KMS-11 (cell line): ENCODE measurements around the gene TP53INP2.
"Not testable (repeated sequence)": the region's sequence is repeated elsewhere in the genome, so short reads cannot be mapped to it uniquely, and the experiment has no call there.

Experiments used
- H2AFZ ChIP-seq: fragments of 200-600 bp; sonication (generic); 2 replicates; pipeline ENCODE4 v1.6.1; 2016; ENCODE audit warnings: antibody characterized with exemption, mixed run types, low read depth
- H3K27ac ChIP-seq: fragments of 200-600 bp; sonication (generic); 2 replicates; pipeline ENCODE4 v1.6.1; 2016; ENCODE audit warnings: mild to moderate bottlenecking, mixed run types
- H3K27me3 ChIP-seq: fragments of 200-600 bp; sonication (generic); 2 replicates; pipeline ENCODE4 v1.6.1; 2017; ENCODE audit warnings: mild to moderate bottlenecking, low read depth, mixed run types, moderate library complexity; ENCODE audit not compliant: insufficient read depth
- H3K36me3 ChIP-seq: fragments of 200-600 bp; sonication (generic); 2 replicates; pipeline ENCODE4 v1.6.1; 2017; ENCODE audit warnings: mild to moderate bottlenecking, mixed run types; ENCODE audit not compliant: insufficient read depth
- H3K4me1 ChIP-seq: fragments of 200-600 bp; sonication (generic); 2 replicates; pipeline ENCODE4 v1.6.1; 2016; ENCODE audit warnings: mild to moderate bottlenecking, low read depth, mixed run types; ENCODE audit not compliant: poor library complexity, severe bottlenecking
- H3K4me2 ChIP-seq: fragments of 200-600 bp; sonication (generic); 2 replicates; pipeline ENCODE4 v1.7.0; 2016; ENCODE audit warnings: mild to moderate bottlenecking, mixed run types
- H3K4me3 ChIP-seq: fragments of 200-600 bp; sonication (generic); IDR thresholded peaks from 2 replicates; pipeline ENCODE4 v1.6.1; 2017; ENCODE audit warnings: low read depth, low read length, mixed read lengths; ENCODE audit not compliant: insufficient read depth
- H3K79me2 ChIP-seq: fragments of 200-600 bp; sonication (generic); 2 replicates; pipeline ENCODE4 v1.6.1; 2016; ENCODE audit warnings: low read depth, mixed run types; ENCODE audit not compliant: insufficient read depth
- H3K9ac ChIP-seq: fragments of 200-600 bp; sonication (generic); 2 replicates; pipeline ENCODE4 v1.6.1; 2016; ENCODE audit warnings: mild to moderate bottlenecking, mixed run types
- H4K20me1 ChIP-seq: fragments of 200-600 bp; sonication (generic); 2 replicates; pipeline ENCODE4 v1.6.1; 2016; ENCODE audit warnings: mild to moderate bottlenecking, mixed run types; ENCODE audit not compliant: insufficient read depth
- TF ChIP-seq, protein P1 (sequence below): fragments of 200-600 bp; sonication (generic); conservative IDR thresholded peaks from 2 replicates; pipeline ENCODE4 v1.6.1; 2017; ENCODE audit warnings: low read depth, mild to moderate bottlenecking, antibody characterized with exemption, low read length, moderate library complexity, mixed read lengths

Gene TP53INP2

GRCh38 chr20:34717230-34718095, 13.3 kb downstream of the TP53INP2 start:
- Histone ChIP-seq H3K36me3 (no peaks in the 10 kb centered on the region), H3K4me2 (no peak overlapping the region)

DNA sequence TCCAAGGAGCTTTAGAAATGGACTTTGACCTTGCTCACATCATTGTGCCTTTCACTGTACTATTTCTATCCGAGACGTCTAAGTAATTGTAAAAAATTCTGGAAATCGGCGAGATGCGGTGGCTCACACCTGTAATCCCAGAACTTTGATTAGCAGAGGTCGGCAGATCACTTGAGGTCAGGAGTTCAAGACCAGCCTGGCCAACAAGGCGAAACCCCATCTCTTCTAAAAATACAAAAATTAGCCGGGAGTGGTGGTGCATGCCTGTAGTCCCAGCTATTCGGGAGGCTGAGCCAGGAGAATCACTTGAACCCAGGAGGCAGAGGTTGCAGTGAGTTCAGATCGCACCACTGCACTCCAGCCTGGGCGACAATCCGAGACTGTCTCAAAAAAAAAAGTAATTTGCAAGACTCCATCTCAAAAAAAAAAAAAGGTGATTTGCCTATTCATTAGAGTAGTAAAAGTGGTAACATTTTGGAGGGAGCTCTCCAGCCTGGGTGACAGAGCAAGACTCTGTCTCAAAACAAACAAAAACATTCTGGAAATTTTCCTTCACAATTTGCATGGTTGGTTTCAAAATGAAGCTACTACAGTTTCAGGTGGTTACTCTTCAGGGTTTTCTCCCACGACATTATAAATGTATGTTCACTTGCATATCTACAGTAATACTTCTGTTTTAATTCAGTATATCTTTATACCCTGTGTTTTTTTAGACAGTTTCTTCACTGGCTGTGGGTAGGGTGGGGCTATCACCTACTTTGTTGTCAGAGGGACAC, 15.3 kb downstream of the TP53INP2 start:
- Histone ChIP-seq H3K4me2 (peak overlapping the region; percentile 86), H3K9ac (peak overlapping the region; percentile 28; the same call in 1 of the 2 replicates), H3K4me1 (peaks cover 45% of the 10 kb centered on the region), H3K27ac (peak overlapping the region; percentile 64)
- H3K4me3 ChIP-seq, H3K36me3 ChIP-seq, H2AFZ ChIP-seq, H3K27me3 ChIP-seq, H4K20me1 ChIP-seq, H3K79me2 ChIP-seq: not testable (repeated sequence)

More at GRCh38 chr20:34717230-34718095, 13.3 kb downstream of the TP53INP2 start:
- no peak overlapping the region for H3K4me3 ChIP-seq
- no peaks in the 10 kb centered on the region for H3K79me2 ChIP-seq
- peaks cover 51% of the 10 kb centered on the region for H3K4me1 ChIP-seq
- H3K27me3 ChIP-seq: no peaks in the 10 kb centered on the region
- H2AFZ ChIP-seq: no peak overlapping the region
- TF ChIP-seq, protein P1, sequence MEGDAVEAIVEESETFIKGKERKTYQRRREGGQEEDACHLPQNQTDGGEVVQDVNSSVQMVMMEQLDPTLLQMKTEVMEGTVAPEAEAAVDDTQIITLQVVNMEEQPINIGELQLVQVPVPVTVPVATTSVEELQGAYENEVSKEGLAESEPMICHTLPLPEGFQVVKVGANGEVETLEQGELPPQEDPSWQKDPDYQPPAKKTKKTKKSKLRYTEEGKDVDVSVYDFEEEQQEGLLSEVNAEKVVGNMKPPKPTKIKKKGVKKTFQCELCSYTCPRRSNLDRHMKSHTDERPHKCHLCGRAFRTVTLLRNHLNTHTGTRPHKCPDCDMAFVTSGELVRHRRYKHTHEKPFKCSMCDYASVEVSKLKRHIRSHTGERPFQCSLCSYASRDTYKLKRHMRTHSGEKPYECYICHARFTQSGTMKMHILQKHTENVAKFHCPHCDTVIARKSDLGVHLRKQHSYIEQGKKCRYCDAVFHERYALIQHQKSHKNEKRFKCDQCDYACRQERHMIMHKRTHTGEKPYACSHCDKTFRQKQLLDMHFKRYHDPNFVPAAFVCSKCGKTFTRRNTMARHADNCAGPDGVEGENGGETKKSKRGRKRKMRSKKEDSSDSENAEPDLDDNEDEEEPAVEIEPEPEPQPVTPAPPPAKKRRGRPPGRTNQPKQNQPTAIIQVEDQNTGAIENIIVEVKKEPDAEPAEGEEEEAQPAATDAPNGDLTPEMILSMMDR: no peak
- H4K20me1 ChIP-seq: no peaks in the 10 kb centered on the region
- no peak overlapping the region for H3K9ac ChIP-seq
- no peak overlapping the region for H3K27ac ChIP-seq

DNA sequence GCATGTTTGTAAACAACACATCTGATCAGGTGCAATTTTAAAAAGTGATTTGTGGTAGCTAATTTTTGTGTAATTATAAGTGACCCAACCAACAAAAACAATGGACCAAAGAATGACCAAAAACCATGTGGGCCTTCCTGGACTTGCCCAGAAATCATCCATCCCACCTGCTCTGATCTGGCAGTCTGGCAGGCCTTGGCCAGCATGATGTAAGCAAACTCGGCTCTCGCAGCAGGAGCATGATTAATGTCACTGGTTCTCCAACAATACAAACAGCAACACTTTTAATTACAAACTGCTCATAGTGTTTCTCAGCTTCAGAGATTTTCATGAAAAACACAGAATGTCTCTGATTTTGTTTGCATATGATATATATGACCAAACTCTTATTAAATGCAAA, 16.1 kb downstream of the TP53INP2 start:
- no peaks in the 10 kb centered on the region for H4K20me1 ChIP-seq
- H3K9ac ChIP-seq: peak overlapping the region; percentile 28; the same call in 1 of the 2 replicates
- H3K27me3 ChIP-seq: no peaks in the 10 kb centered on the region
- H3K4me3 ChIP-seq: no peak overlapping the region
- H2AFZ ChIP-seq: no peak overlapping the region
- H3K79me2 ChIP-seq: no peaks in the 10 kb centered on the region
- peaks cover 45% of the 10 kb centered on the region for H3K4me1 ChIP-seq
- H3K36me3 ChIP-seq: no peaks in the 10 kb centered on the region
- TF ChIP-seq, protein P1: no peak
- H3K27ac ChIP-seq: peak overlapping the region; percentile 64
- H3K4me2 ChIP-seq: peak overlapping the region; percentile 86

DNA sequence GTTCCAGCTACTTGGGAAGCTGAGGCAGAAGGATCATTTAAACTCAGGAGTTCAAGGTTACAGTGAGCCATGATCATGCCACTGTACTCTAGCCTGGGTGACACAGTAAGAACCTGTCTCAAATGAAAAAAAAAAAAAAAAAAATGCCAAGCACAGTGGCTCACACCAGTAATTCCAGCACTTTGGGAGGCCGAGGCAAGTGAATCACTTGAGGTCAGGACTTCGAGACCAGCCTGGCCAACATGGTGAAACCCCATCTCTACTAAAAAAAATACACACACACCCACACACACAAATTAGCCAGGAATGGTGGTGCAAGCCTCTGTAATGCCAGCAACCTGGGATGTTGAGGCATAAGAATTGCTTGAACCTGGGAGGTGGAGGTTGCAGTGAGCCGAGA, 18.4 kb downstream of the TP53INP2 start:
- not testable (repeated sequence) for H2AFZ ChIP-seq, H3K27me3 ChIP-seq, H3K79me2 ChIP-seq, H3K27ac ChIP-seq, H4K20me1 ChIP-seq, H3K4me3 ChIP-seq, H3K9ac ChIP-seq, H3K4me2 ChIP-seq, H3K36me3 ChIP-seq
- H3K4me1 ChIP-seq: peaks cover 45% of the 10 kb centered on the region

DNA sequence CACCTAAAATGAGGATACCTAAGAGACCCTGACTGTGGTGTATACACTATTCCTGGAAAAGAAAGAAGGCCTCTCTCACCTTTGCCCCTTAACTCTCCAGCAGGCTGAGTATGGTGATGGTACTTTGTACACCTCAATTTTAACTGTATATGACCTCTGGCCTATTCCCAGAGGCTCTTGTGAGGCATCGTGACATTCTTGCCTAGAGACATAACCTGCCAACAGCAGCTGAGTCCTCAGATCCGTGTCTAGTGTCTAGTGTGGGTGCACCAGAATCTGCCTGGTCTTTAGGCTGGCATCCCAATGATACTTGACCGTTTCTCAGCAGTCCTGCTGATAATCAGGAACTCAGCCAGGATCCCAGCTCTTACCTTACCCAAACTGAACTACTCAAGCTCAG, 20.0 kb downstream of the TP53INP2 start:
- no peak overlapping the region for H3K9ac ChIP-seq
- no peaks in the 10 kb centered on the region for H3K27me3 ChIP-seq
- H3K79me2 ChIP-seq: no peaks in the 10 kb centered on the region
- H4K20me1 ChIP-seq: no peaks in the 10 kb centered on the region
- H2AFZ ChIP-seq: no peak overlapping the region
- H3K4me1 ChIP-seq: peaks cover 33% of the 10 kb centered on the region
- no peak overlapping the region for H3K27ac ChIP-seq
- H3K36me3 ChIP-seq: no peaks in the 10 kb centered on the region
- H3K4me3 ChIP-seq: no peak overlapping the region
- TF ChIP-seq, protein P1: no peak
- H3K4me2 ChIP-seq: no peak overlapping the region
